AG10803 (cell line): ENCODE data around the gene FGF18.
"Not testable (repeated sequence)": the region's sequence is repeated elsewhere in the genome, so short reads cannot be mapped to it uniquely, and the experiment has no call there.

Experiments used
- DNase-seq: peaks from one replicate; pipeline ENCODE4 v3.0.0; 2010; ENCODE audit warnings: low read depth
- H3K4me3 ChIP-seq: 2 replicates; pipeline ENCODE4 v1.5.1; 2011; ENCODE audit warnings: mild to moderate bottlenecking, low read length, control low read depth
- TF ChIP-seq, protein P1 (sequence below): conservative IDR thresholded peaks from 2 replicates; pipeline ENCODE4 v1.5.1; 2011; ENCODE audit warnings: mild to moderate bottlenecking, low read length, control low read depth, inconsistent platforms

The FGF18 gene

GRCh38 chr5:171495122-171495700 lies 75.8 kb downstream of the FGF18 start:
- DNase-seq: peak; percentile 9
- TF ChIP-seq, protein P1, sequence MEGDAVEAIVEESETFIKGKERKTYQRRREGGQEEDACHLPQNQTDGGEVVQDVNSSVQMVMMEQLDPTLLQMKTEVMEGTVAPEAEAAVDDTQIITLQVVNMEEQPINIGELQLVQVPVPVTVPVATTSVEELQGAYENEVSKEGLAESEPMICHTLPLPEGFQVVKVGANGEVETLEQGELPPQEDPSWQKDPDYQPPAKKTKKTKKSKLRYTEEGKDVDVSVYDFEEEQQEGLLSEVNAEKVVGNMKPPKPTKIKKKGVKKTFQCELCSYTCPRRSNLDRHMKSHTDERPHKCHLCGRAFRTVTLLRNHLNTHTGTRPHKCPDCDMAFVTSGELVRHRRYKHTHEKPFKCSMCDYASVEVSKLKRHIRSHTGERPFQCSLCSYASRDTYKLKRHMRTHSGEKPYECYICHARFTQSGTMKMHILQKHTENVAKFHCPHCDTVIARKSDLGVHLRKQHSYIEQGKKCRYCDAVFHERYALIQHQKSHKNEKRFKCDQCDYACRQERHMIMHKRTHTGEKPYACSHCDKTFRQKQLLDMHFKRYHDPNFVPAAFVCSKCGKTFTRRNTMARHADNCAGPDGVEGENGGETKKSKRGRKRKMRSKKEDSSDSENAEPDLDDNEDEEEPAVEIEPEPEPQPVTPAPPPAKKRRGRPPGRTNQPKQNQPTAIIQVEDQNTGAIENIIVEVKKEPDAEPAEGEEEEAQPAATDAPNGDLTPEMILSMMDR: no peak
- H3K4me3 ChIP-seq: no peak overlapping the region

- H3K4me3 ChIP-seq: no peak overlapping the region
These were observed 77.0 kb downstream of the FGF18 start for GRCh38 chr5:171496456-171496855.

DNA sequence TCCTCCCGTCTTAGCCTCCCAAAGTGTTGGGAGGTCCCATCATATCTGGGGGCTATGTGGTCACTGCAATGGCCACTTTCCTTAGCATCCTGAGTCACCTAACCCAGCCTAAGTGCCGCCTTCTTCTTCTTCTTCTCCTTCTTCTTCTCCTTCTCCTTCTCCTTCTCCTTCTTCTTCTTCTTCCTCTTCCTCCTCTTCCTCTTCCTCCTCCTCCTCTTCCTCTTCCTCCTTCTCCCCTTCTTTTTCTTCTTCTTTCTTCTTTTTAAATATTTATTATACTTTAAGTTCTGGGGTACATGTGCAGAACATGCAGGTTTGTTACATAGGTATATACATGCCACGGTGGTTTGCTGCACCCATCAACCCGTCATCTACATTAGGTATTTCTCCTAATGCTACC lies 78.0 kb downstream of the FGF18 start:
- not testable (repeated sequence) for H3K4me3 ChIP-seq, DNase-seq

More at GRCh38 chr5:171496456-171496855, 77.0 kb downstream of the FGF18 start:
- TF ChIP-seq, protein P1: no peak
- no peak for DNase-seq

- TF ChIP-seq, protein P1: no peak
- DNase-seq: no peak
- no peak overlapping the region for H3K4me3 ChIP-seq
These were observed 78.7 kb downstream of the FGF18 start for GRCh38 chr5:171498166-171498565.

DNA sequence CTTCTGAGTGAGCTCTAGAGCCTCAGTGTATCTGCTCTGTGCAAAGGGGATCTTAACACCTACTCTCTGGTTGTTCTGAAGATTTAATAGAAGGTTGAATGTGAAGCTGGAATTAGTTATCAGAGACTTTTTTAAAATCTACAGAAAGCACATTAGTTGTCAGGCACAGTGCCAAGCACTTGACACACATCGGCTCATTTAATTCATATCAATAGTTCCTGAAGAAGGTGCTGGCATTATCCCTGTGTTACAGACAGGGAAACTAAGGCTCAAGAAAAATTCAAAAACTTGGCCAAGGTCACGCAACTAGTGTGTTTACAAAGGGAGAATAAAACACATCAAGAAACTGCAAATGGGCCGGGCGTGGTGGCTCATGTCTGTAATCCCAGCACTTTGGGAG lies 80.2 kb downstream of the FGF18 start:
- TF ChIP-seq, protein P1: no peak
- DNase-seq: no peak

GRCh38 chr5:171505473-171506043 lies 86.1 kb downstream of the FGF18 start:
- TF ChIP-seq, protein P1: no peak
- no peak overlapping the region for H3K4me3 ChIP-seq
- DNase-seq: no peak

More for the DNA sequence above, 80.2 kb downstream of the FGF18 start:
- H3K4me3 ChIP-seq: no peak overlapping the region

GRCh38 chr5:171506951-171507350 lies 87.5 kb downstream of the FGF18 start:
- TF ChIP-seq, protein P1: no peak
- no peak for DNase-seq
- H3K4me3 ChIP-seq: no peak overlapping the region
